Endothelial cell of umbilical vein (primary cell): ENCODE results near the gene CD151.

Experiments
- EZH2 ChIP-seq: IDR thresholded peaks from 2 replicates; pipeline ENCODE4 v1.6.1; 2012; ENCODE audit warnings: borderline replicate concordance, low read depth, mild to moderate bottlenecking, moderate library complexity, low read length, inconsistent platforms; ENCODE audit not compliant: severe bottlenecking
- MAX ChIP-seq: IDR thresholded peaks from 2 replicates; pipeline ENCODE4 v1.6.1; 2011; ENCODE audit not compliant: insufficient read depth, insufficient read length
- POLR2A ChIP-seq: IDR thresholded peaks from 2 replicates; pipeline ENCODE4 v1.6.1; 2012; ENCODE audit warnings: low read depth, mild to moderate bottlenecking, control low read depth, low read length
- POLR2AphosphoS5 ChIP-seq: IDR thresholded peaks from 2 replicates; pipeline ENCODE4 v1.6.1; 2012; ENCODE audit warnings: low read depth, mild to moderate bottlenecking, control low read depth, low read length, moderate library complexity; ENCODE audit not compliant: insufficient read depth
- TF ChIP-seq, protein P1 (sequence below), 2 donors: IDR thresholded peaks; 1 replicate in 1 of 2; 2 replicates in 1 of 2; pipeline ENCODE4 v1.5.1; 2011; ENCODE audit warnings: low read length in 2 of 2, mild to moderate bottlenecking in 2 of 2, moderate library complexity in 2 of 2, control low read depth in 1 of 2, inconsistent platforms in 1 of 2, low read depth in 1 of 2; ENCODE audit not compliant: insufficient read depth in 1 of 2; ENCODE audit errors: extremely low read depth in 1 of 2

DNA sequence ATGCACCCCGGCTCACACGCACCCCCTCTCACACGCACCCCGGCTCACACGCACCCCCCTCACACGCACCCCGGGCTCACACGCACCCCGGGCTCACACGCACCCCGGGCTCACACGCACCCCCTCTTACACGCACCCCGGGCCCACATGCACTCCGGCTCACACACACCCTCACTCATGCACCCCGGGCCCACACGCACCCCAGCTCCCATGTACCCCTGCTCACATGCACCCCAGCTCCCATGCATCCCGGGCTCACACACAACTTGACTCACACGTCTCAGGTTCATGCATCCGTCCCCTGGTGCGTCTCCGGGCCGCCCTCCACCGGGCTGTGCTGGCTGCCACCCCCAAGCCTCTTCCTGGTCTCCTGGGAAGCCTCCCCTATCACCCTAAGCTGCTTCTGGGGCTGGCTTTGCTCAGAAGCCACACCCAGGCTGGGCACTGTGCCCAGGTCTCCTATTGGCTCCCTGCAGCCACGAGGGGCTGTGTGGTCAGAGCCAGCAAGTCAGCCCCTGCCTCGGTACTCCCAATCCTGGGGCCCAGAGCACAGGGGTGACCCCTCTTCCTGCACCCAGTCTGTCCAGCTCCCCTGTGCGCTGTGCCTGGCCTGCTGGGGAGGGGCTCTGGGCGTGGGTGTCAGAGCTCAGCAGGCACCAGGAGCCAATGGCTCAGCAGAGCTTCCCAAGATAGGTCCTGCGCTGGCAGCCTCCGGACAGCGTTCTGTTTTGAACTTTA is 26.8 kb downstream of the CD151 start:
- TF ChIP-seq EZH2 (no peak), MAX (no peak), POLR2AphosphoS5 (no peak), POLR2A (no peak)
- TF ChIP-seq, protein P1, sequence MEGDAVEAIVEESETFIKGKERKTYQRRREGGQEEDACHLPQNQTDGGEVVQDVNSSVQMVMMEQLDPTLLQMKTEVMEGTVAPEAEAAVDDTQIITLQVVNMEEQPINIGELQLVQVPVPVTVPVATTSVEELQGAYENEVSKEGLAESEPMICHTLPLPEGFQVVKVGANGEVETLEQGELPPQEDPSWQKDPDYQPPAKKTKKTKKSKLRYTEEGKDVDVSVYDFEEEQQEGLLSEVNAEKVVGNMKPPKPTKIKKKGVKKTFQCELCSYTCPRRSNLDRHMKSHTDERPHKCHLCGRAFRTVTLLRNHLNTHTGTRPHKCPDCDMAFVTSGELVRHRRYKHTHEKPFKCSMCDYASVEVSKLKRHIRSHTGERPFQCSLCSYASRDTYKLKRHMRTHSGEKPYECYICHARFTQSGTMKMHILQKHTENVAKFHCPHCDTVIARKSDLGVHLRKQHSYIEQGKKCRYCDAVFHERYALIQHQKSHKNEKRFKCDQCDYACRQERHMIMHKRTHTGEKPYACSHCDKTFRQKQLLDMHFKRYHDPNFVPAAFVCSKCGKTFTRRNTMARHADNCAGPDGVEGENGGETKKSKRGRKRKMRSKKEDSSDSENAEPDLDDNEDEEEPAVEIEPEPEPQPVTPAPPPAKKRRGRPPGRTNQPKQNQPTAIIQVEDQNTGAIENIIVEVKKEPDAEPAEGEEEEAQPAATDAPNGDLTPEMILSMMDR (IDR thresholded peaks at IDR 0.05; ENCODE audit: extremely low read depth in 1 of 2, insufficient read depth in 1 of 2, low read depth in 1 of 2, low read length in 2 of 2) = no peak
